HG02623 (cell line): ENCODE results near the gene SLC6A13.
"Not testable (repeated sequence)": the region's sequence is repeated elsewhere in the genome, so short reads cannot be mapped to it uniquely, and the experiment has no call there.

Experiments used
- ATAC-seq: cut with Tn5 transposase; IDR thresholded peaks from one replicate; pipeline ENCODE4 v1.9.1; 2021; ENCODE audit warnings: moderate library complexity; ENCODE audit not compliant: unreplicated experiment

Gene SLC6A13

GRCh38 chr12:202081-202731, 60.4 kb downstream of the SLC6A13 start:
- ATAC-seq = no peak

GRCh38 chr12:201361-201760, 61.3 kb downstream of the SLC6A13 start:
- ATAC-seq = no peak

- ATAC-seq = no peak
Observed at GRCh38 chr12:198705-199104, 63.9 kb downstream of the SLC6A13 start.

- no peak for ATAC-seq
Observed at GRCh38 chr12:197911-198695, 64.5 kb downstream of the SLC6A13 start.

- ATAC-seq = no peak
Observed at GRCh38 chr12:197347-197746, 65.3 kb downstream of the SLC6A13 start.

- ATAC-seq = no peak
Observed at GRCh38 chr12:196436-196835, 66.2 kb downstream of the SLC6A13 start.

- ATAC-seq = no peak
Observed at GRCh38 chr12:195951-196350, 66.7 kb downstream of the SLC6A13 start.

- no peak for ATAC-seq
Observed at GRCh38 chr12:195156-195555, 67.5 kb downstream of the SLC6A13 start.

- ATAC-seq = no peak
Observed at GRCh38 chr12:194276-194675, 68.4 kb downstream of the SLC6A13 start.

- no peak for ATAC-seq
Observed at GRCh38 chr12:193261-193660, 69.4 kb downstream of the SLC6A13 start.

- ATAC-seq = no peak
Observed at GRCh38 chr12:191541-191940, 71.1 kb downstream of the SLC6A13 start.

GRCh38 chr12:190881-191280, 71.8 kb downstream of the SLC6A13 start:
- ATAC-seq = no peak

- no peak for ATAC-seq
Observed at GRCh38 chr12:189622-189962, 73.0 kb downstream of the SLC6A13 start.

- no peak for ATAC-seq
Observed at GRCh38 chr12:188910-189621, 73.6 kb downstream of the SLC6A13 start.

GRCh38 chr12:187986-188909, 74.4 kb downstream of the SLC6A13 start:
- not testable (repeated sequence) for ATAC-seq

- ATAC-seq = no peak
Observed at GRCh38 chr12:186006-186625, 76.5 kb downstream of the SLC6A13 start.

- no peak for ATAC-seq
Observed at GRCh38 chr12:185576-185955, 77.1 kb downstream of the SLC6A13 start.

- ATAC-seq = no peak
Observed at GRCh38 chr12:184811-185575, 77.6 kb downstream of the SLC6A13 start.

- ATAC-seq = no peak
Observed at GRCh38 chr12:182381-182892, 80.2 kb downstream of the SLC6A13 start.

- no peak for ATAC-seq
Observed at GRCh38 chr12:181921-182320, 80.7 kb downstream of the SLC6A13 start.
